HFF-Myc (cell line): Measurements from ENCODE around the gene BTBD3.

Source experiments
- DNase-seq: peaks from one replicate; pipeline ENCODE4 v3.0.0-alpha.2; 2011; ENCODE audit warnings: low read depth; ENCODE audit errors: extremely low read depth
- H3K4me3 ChIP-seq: replicated peaks from 2 replicates; pipeline ENCODE4 v1.5.1; 2011; ENCODE audit warnings: low read depth, mild to moderate bottlenecking, control low read depth, low read length
- CTCF ChIP-seq: IDR thresholded peaks from 2 replicates; pipeline ENCODE4 v1.5.1; 2012; ENCODE audit warnings: mild to moderate bottlenecking, low read depth, low read length, control low read depth; ENCODE audit errors: missing control alignments

Gene BTBD3

GRCh38 chr20:11901127-11901526, 16.6 kb upstream of the BTBD3 start:
- H3K4me3 ChIP-seq = no peak overlapping the region
- peak; percentile 80 for DNase-seq
- no peak for TF ChIP-seq CTCF

GRCh38 chr20:11902285-11902697, 15.4 kb upstream of the BTBD3 start:
- no peak overlapping the region for H3K4me3 ChIP-seq
- TF ChIP-seq CTCF = no peak
- no peak for DNase-seq

- no peak for TF ChIP-seq CTCF
- no peak for DNase-seq
- no peak overlapping the region for H3K4me3 ChIP-seq
These were observed 12.1 kb upstream of the BTBD3 start for GRCh38 chr20:11905460-11906179.

GRCh38 chr20:11906626-11907480, 10.8 kb upstream of the BTBD3 start:
- TF ChIP-seq CTCF = no peak
- no peak overlapping the region for H3K4me3 ChIP-seq
- DNase-seq = no peak

- no peak overlapping the region for H3K4me3 ChIP-seq
- DNase-seq = no peak
- no peak for TF ChIP-seq CTCF
These were observed 10.1 kb upstream of the BTBD3 start for GRCh38 chr20:11907621-11908020.

- no peak for DNase-seq
- TF ChIP-seq CTCF = peak; percentile 59
- no peak overlapping the region for H3K4me3 ChIP-seq
These were observed 5.6 kb upstream of the BTBD3 start for GRCh38 chr20:11912013-11912658.
